HCT116 (cell line): ENCODE data around the gene ATG10.

Source experiments
- SRF ChIP-seq: IDR thresholded peaks from 2 replicates; pipeline ENCODE4 v1.6.1; 2012; ENCODE audit warnings: low read depth
- ZNF274 ChIP-seq: fragments of 200-500 bp; sonication (Bioruptor generic); IDR thresholded peaks from 2 replicates; pipeline ENCODE4 v1.6.1; 2014; ENCODE audit warnings: mild to moderate bottlenecking, low read depth, low read length, inconsistent platforms

- TF ChIP-seq ZNF274 (no peak), SRF (no peak)
Measured at GRCh38 chr5:82018462-82018861, 46.6 kb downstream of the ATG10 start.
